BE2C (cell line): ENCODE measurements around the gene OSGEP. TPM values are rescaled to one million over a fixed set of nuclear protein-coding genes. Genes with fewer than 3 reads are reported as not detected.

Experiments used
- DNase-seq: peaks from one replicate; pipeline ENCODE4 v3.0.0-alpha.2; 2020
- H3K27me3 ChIP-seq: fragments of 250-450 bp; sonication (Bioruptor Pico); 2 replicates; pipeline ENCODE4 v1.5.1; 2020; ENCODE audit warnings: mild to moderate bottlenecking
- H3K36me3 ChIP-seq: fragments of 250-450 bp; sonication (Bioruptor Pico); 2 replicates; pipeline ENCODE4 v1.5.1; 2020; ENCODE audit warnings: mild to moderate bottlenecking
- H3K4me1 ChIP-seq: fragments of 250-450 bp; sonication (Bioruptor Pico); 2 replicates; pipeline ENCODE4 v1.5.1; 2020
- H3K4me3 ChIP-seq: 2 replicates; pipeline ENCODE4 v1.5.1; 2011; ENCODE audit warnings: low read depth, low read length
- H3K9me3 ChIP-seq: fragments of 250-450 bp; sonication (Bioruptor Pico); 2 replicates; pipeline ENCODE4 v1.5.1; 2020
- polyA plus RNA-seq: library from polyadenylated mRNA; unstranded; fragments of >200 nt; gene quantifications from one replicate; pipeline ENCODE4 v1.2.1, GENCODE V29; 2012; ENCODE audit warnings: low read depth, missing spikeins; ENCODE audit not compliant: insufficient read length, insufficient read depth
- TF ChIP-seq, protein P1 (sequence below): IDR thresholded peaks from 2 replicates; pipeline ENCODE4 v1.5.1; 2012; ENCODE audit warnings: mild to moderate bottlenecking, low read depth, low read length

Gene OSGEP
- 64.7 TPM for polyA plus RNA-seq

DNA sequence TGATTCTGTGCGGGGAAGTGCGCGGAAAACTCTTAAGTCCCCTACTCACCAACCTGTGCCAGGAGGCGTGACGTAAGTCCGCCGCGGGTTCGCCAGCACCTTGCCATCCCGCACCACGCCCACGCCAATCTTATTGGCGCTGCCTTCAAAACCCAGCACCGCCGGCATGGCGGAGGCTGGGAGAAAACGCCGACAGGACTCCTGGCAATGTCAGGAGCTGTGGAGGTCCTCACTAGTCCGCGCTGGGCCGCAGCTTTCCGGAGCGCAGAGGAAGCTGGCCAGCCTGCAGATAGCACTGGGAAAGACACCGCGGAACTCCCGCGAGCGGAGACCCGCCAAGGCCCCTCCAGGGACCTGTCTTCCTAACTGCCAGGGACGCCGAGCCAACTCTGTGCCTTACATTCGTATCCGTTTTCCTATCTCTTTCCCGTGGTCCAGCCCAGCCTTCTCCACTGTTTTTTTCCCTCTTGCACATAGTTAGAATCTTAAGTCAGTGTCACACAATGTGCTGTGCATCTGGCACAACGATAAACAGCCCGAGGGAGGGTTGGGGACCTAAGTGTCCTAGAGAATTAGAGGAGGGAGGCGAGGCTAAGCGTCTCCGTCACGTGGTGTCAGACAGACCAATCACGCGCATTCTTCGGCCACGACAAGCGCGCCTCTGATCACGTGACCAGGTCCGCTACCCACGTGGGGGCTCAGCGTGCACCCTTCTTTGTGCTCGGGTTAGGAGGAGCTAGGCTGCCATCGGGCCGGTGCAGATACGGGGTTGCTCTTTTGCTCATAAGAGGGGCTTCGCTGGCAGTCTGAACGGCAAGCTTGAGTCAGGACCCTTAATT is at the start of gene OSGEP, which contains the start of gene APEX1:
OSGEP (minus strand) TSS at position 297 of the 839 bp plus-strand sequence; CDS start at position 168, 129 bp downstream.
APEX1 (plus strand) TSS at position 711 of the 839 bp plus-strand sequence. CDS start 420 bp downstream, outside the sequence.
- H3K27me3 ChIP-seq, result no peaks in the 10 kb centered on the region
- DNase-seq, result peak; percentile 98
- H3K4me3 ChIP-seq, result peak within 1 kb of the TSS; percentile 97
- no peaks in the 10 kb centered on the region for H3K9me3 ChIP-seq
- TF ChIP-seq, protein P1, sequence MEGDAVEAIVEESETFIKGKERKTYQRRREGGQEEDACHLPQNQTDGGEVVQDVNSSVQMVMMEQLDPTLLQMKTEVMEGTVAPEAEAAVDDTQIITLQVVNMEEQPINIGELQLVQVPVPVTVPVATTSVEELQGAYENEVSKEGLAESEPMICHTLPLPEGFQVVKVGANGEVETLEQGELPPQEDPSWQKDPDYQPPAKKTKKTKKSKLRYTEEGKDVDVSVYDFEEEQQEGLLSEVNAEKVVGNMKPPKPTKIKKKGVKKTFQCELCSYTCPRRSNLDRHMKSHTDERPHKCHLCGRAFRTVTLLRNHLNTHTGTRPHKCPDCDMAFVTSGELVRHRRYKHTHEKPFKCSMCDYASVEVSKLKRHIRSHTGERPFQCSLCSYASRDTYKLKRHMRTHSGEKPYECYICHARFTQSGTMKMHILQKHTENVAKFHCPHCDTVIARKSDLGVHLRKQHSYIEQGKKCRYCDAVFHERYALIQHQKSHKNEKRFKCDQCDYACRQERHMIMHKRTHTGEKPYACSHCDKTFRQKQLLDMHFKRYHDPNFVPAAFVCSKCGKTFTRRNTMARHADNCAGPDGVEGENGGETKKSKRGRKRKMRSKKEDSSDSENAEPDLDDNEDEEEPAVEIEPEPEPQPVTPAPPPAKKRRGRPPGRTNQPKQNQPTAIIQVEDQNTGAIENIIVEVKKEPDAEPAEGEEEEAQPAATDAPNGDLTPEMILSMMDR, result no peak
- H3K36me3 ChIP-seq, result peaks cover 51% of the 10 kb centered on the region
- H3K4me1 ChIP-seq, result no peaks in the 10 kb centered on the region

DNA sequence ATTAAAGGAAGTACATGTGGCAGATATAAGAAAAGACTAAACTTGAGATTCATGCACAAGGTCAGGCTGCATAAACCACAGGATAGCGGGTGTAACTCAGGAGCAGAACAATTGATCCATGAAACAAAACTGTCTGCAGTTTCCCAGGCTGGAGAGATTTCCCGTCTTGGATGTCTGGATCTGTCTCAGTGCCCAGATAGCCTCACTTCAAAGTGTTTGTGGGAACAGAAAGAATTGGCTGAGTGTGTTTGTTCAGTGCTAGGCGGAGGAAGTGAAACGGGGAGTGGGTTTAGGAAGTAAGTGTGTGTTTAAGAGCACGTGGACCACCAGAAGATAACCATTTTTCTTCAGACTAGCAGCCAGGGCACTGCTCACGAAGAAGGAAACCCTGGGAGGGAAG is 49.3 kb upstream of the OSGEP start:
- H3K4me1 ChIP-seq, result no peaks in the 10 kb centered on the region
- TF ChIP-seq, protein P1, result no peak
- DNase-seq, result no peak

DNA sequence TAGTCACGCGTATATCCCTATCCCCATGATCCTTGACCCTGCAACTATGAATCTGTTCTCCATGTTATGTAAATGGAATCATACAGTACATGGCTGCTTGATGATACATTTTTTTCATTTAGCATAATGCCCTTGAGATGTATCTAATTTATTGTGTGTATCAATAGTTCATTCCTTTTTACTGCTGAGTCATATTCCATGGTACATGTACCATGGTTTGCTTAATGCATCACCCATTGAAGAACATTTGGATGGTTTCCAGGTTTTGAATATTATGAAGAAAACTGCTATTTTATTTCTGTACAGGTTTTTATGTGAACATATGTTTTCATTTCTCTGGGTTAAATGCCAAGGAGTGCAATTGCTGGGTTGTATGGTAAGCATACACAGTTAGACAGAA is 46.7 kb upstream of the OSGEP start:
- no peak for DNase-seq
- Histone ChIP-seq H3K36me3 (no peaks in the 10 kb centered on the region), H3K4me3 (no peak overlapping the region), H3K9me3 (no peaks in the 10 kb centered on the region), H3K27me3 (peaks cover 3% of the 10 kb centered on the region; the same call in 1 of the 2 replicates), H3K4me1 (no peaks in the 10 kb centered on the region)
- TF ChIP-seq, protein P1, result no peak

More for the DNA sequence above, 49.3 kb upstream of the OSGEP start:
- no peaks in the 10 kb centered on the region for H3K36me3 ChIP-seq
- peaks cover 3% of the 10 kb centered on the region; the same call in 1 of the 2 replicates for H3K27me3 ChIP-seq
- H3K9me3 ChIP-seq, result no peaks in the 10 kb centered on the region
- no peak overlapping the region for H3K4me3 ChIP-seq

DNA sequence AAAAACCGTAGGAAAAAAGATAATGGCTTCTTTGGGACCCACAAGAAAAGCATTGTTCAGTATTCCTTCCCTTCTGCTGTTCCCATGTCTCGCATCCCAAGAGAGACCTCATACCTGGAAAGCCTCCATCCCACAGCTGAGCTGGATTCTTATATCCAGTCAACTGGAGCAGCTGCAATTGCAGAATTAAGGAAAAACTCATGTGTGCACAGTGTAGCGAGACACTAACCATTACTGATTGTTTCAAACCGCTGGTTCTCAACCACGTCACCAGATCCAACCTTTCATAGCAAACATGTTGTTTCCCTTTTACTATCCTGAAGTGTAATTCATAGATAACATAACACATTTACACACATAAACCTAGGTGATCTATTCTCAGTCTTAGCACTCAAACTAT is 45.3 kb upstream of the OSGEP start:
- no peaks in the 10 kb centered on the region for H3K9me3 ChIP-seq
- no peaks in the 10 kb centered on the region for H3K36me3 ChIP-seq
- no peak overlapping the region for H3K4me3 ChIP-seq
- H3K27me3 ChIP-seq, result peaks cover 5% of the 10 kb centered on the region; the same call in 1 of the 2 replicates
- DNase-seq, result no peak
- TF ChIP-seq, protein P1, result no peak
- H3K4me1 ChIP-seq, result no peaks in the 10 kb centered on the region

DNA sequence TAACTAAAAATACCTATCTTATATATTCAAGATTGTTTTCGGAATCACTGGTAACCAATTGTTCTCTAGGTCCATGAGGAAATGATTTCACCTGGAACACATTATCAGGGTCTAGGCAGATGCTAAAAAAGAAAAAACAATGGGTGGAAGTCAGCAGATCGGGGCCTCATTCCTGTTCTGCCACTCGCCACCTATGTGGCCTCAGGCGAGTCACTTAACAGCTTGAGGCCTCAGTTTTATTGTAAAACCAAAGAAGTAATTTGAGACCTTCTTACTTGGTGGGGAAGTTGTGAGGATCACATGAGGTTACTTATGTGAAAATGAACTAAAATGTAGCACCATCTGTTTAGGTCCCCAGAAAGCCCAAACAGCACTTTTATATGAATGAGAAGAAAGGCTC is 44.5 kb upstream of the OSGEP start:
- TF ChIP-seq, protein P1, result no peak
- no peaks in the 10 kb centered on the region for H3K4me1 ChIP-seq
- no peaks in the 10 kb centered on the region for H3K9me3 ChIP-seq
- H3K36me3 ChIP-seq, result no peaks in the 10 kb centered on the region
- no peak overlapping the region for H3K4me3 ChIP-seq
- DNase-seq, result no peak
- H3K27me3 ChIP-seq, result peaks cover 5% of the 10 kb centered on the region; the same call in 1 of the 2 replicates

DNA sequence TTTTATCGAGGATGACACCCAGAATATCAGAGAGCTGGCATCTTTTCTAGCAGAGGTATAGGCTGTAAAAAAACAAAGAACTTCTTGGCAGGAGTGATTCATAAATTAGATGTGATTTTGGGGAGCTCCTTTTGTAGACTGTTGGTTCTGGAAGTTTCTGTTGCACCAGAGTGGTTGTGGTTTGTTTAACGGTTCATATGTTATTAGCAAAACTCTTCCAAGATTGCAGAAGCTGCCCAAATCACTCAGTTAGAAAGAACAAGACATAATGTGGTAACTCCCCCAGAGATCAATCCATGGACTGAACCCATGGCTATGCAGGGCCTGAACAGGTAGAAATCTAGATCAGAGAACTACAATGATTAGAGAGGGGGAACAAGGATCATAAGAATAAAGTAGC is 44.0 kb upstream of the OSGEP start:
- TF ChIP-seq, protein P1, result no peak
- peaks cover 7% of the 10 kb centered on the region for H3K27me3 ChIP-seq
- no peaks in the 10 kb centered on the region for H3K4me1 ChIP-seq
- no peak for DNase-seq
- H3K4me3 ChIP-seq, result no peak overlapping the region
- H3K9me3 ChIP-seq, result no peaks in the 10 kb centered on the region
- H3K36me3 ChIP-seq, result no peaks in the 10 kb centered on the region
